ENCODE results near the gene DUSP16.
"Not testable (repeated sequence)": the region's sequence is repeated elsewhere in the genome, so short reads cannot be mapped to it uniquely, and the experiment has no call there.

Gene DUSP16

DNA sequence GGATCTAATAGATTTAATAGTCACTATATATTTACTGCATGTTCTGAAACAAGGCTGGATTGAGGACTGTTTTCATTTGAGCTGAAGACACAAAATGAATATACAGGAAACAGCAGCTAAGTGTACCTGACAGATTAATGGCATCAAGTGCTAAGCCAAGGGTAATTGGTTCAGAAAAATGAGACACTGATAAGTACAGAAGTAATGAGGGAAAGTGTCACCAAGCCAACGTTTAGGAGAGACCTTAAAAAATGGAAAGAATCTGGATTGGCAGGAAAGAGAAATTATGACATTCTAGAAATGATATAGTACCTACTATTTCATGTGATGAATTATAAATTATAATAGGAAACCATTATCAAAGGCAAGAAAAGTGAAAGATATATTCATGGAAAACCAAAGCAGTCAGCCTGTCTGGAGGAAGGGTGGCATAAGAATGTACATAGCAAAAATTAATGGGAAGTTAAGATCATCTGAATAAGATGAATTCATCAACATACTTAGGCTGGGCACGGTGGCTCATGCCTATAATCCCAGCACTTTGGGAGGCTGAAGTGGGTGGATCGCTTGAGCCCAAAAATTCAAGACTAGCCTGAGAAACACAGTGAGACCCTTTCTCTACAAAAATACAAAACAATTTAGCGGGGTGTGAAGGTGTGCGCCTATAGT, 21.0 kb upstream of the DUSP16 start:
- H3K27me3 ChIP-seq (ENCODE audit: control insufficient read depth in 1 of 2, insufficient read depth in 1 of 2, low read length in 2 of 2) = peaks cover 0 to 6% of the 10 kb centered on the region in 2 experiments
- H3K4ac ChIP-seq (ENCODE audit: low read depth in 1 of 2, low read length in 2 of 2) = no peak overlapping the region
- no peak overlapping the region for H2AFZ ChIP-seq (ENCODE audit: low read depth, low read length)
- H3K79me1 ChIP-seq (replicated peaks; ENCODE audit: low read length, poor library complexity, severe bottlenecking) = no peaks in the 10 kb centered on the region
- no peak overlapping the region for H3K4me2 ChIP-seq (ENCODE audit: low read length, poor library complexity, severe bottlenecking)
- WGBS = 44% methylated on average over 2 of the region's 5 CpGs
- H3K4me3 ChIP-seq (ENCODE audit: insufficient read depth in 1 of 2, low read depth in 1 of 2, low read length in 2 of 2) = no peak overlapping the region
- H4K8ac ChIP-seq (ENCODE audit: low read length) = no peak overlapping the region
- H2BK15ac ChIP-seq (ENCODE audit: low read depth, poor library complexity, severe bottlenecking) = no peak overlapping the region
- H3K36me3 ChIP-seq (ENCODE audit: control insufficient read depth in 1 of 2, insufficient read depth in 2 of 2, low read depth in 1 of 2, low read length in 2 of 2) = no peaks in the 10 kb centered on the region
- H2BK5ac ChIP-seq (ENCODE audit: low read depth, low read length, poor library complexity, severe bottlenecking) = no peak overlapping the region
- H3K23ac ChIP-seq (ENCODE audit: low read length in 2 of 2) = no peak overlapping the region
- H3K18ac ChIP-seq (ENCODE audit: low read depth in 1 of 2, low read length in 2 of 2) = no peak overlapping the region
- H3K9me3 ChIP-seq (ENCODE audit: control insufficient read depth, low read length) = no peaks in the 10 kb centered on the region
- no peak overlapping the region for H3K9ac ChIP-seq (ENCODE audit: low read length)
- no peak overlapping the region for H2BK12ac ChIP-seq (ENCODE audit: low read length in 2 of 2)
- no peak overlapping the region for H4K91ac ChIP-seq (ENCODE audit: low read length)
- H2AK5ac ChIP-seq (ENCODE audit: low read length, severe bottlenecking) = no peak overlapping the region
- DNase-seq = no peak
- H3K14ac ChIP-seq (ENCODE audit: low read length in 2 of 2) = peak overlapping the region in 1 of 2 experiments; percentile 61
- no peak overlapping the region for H3K27ac ChIP-seq (ENCODE audit: low read length, poor library complexity, severe bottlenecking)
- no peak overlapping the region for H2BK120ac ChIP-seq (ENCODE audit: low read depth, low read length)
- no peaks in the 10 kb centered on the region for H3K4me1 ChIP-seq (ENCODE audit: control insufficient read depth, insufficient read depth, low read depth, low read length)

DNA sequence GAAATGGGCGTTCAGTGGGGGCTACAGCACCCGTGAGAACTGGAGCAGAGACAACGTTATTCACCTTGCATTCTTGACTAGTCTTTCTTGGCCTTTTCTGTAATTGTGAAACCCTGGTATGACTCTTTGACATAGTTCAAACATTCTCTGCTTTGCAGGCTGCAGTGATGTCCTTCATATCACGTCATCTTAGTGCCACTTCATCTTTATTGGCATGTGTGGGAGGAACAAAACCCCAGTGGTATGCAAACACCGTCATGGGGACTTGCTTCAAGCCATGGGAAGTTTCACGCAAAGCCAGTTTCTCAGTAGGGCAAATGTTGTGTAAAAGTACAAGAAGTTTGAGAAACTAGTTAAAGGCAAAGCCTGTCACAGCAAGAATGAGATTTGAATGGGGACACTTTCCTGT, 20.2 kb upstream of the DUSP16 start:
- no peaks in the 10 kb centered on the region for H3K9me3 ChIP-seq (ENCODE audit: control insufficient read depth, low read length)

DNA sequence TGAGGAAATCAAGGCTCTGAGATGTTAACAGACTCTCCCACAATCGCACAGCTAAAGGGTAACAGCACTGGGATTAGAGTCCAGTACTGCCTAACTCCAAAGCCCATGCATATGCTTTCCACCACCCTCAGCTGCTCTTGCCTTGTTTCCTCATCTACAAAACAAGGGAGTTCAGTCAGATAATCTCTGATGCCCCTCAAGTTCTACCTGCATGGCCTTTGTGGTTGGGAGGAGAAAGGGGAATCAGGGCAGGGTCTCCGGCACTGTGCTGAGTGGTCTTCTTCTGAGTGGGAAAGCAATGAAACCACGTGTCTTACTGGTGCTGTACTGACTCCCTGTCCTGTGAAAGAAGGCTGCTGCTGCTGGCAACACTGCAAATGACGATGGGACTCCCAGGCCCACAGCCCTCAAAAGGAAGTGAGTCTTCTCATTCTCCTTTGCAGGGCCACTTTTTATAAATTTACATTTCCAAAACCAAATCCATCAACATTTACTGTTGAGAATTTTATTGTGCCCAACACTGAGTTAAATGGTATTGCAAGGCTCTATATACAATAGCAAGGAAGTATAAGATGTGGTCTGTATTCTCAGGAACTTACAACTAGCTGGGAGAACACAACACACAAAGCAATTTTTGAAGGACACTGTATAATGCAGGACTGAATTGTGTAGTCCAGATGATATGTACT, 19.7 kb upstream of the DUSP16 start:
- Histone ChIP-seq H3K9me3 (ENCODE audit: control insufficient read depth, low read length) (no peaks in the 10 kb centered on the region), H3K36me3 (ENCODE audit: control insufficient read depth in 1 of 2, insufficient read depth in 2 of 2, low read depth in 1 of 2, low read length in 2 of 2) (no peaks in the 10 kb centered on the region), H3K14ac (ENCODE audit: low read length in 2 of 2) (no peak overlapping the region), H3K23ac (ENCODE audit: low read length in 2 of 2) (no peak overlapping the region), H2AFZ (ENCODE audit: low read depth, low read length) (no peak overlapping the region), H2BK5ac (ENCODE audit: low read depth, low read length, poor library complexity, severe bottlenecking) (no peak overlapping the region), H2AK5ac (ENCODE audit: low read length, severe bottlenecking) (no peak overlapping the region), H2BK15ac (ENCODE audit: low read depth, poor library complexity, severe bottlenecking) (no peak overlapping the region), H3K4me3 (ENCODE audit: insufficient read depth in 1 of 2, low read depth in 1 of 2, low read length in 2 of 2) (no peak overlapping the region), H4K8ac (ENCODE audit: low read length) (no peak overlapping the region), H3K4ac (ENCODE audit: low read depth in 1 of 2, low read length in 2 of 2) (no peak overlapping the region), H3K18ac (ENCODE audit: low read depth in 1 of 2, low read length in 2 of 2) (no peak overlapping the region), H3K27me3 (ENCODE audit: control insufficient read depth in 1 of 2, insufficient read depth in 1 of 2, low read length in 2 of 2) (peaks cover 0 to 6% of the 10 kb centered on the region in 2 experiments), H3K27ac (ENCODE audit: low read length, poor library complexity, severe bottlenecking) (no peak overlapping the region), H3K4me2 (ENCODE audit: low read length, poor library complexity, severe bottlenecking) (no peak overlapping the region), H4K91ac (ENCODE audit: low read length) (no peak overlapping the region), H2BK12ac (ENCODE audit: low read length in 2 of 2) (no peak overlapping the region), H3K79me1 (replicated peaks; ENCODE audit: low read length, poor library complexity, severe bottlenecking) (no peaks in the 10 kb centered on the region), H3K9ac (ENCODE audit: low read length) (no peak overlapping the region), H2BK120ac (ENCODE audit: low read depth, low read length) (no peak overlapping the region), H3K4me1 (ENCODE audit: control insufficient read depth, insufficient read depth, low read depth, low read length) (no peaks in the 10 kb centered on the region)
- WGBS = 71% methylated on average over 4 of the region's 4 CpGs
- no peak for DNase-seq

More for the DNA sequence above, 20.2 kb upstream of the DUSP16 start:
- H3K79me1 ChIP-seq (replicated peaks; ENCODE audit: low read length, poor library complexity, severe bottlenecking) = no peaks in the 10 kb centered on the region
- no peak overlapping the region for H3K4me3 ChIP-seq (ENCODE audit: insufficient read depth in 1 of 2, low read depth in 1 of 2, low read length in 2 of 2)
- H3K14ac ChIP-seq (ENCODE audit: low read length in 2 of 2) = no peak overlapping the region
- H3K27ac ChIP-seq (ENCODE audit: low read length, poor library complexity, severe bottlenecking) = no peak overlapping the region
- peak; percentile 11 for DNase-seq
- H2BK5ac ChIP-seq (ENCODE audit: low read depth, low read length, poor library complexity, severe bottlenecking) = no peak overlapping the region
- no peak overlapping the region for H2BK12ac ChIP-seq (ENCODE audit: low read length in 2 of 2)
- no peak overlapping the region for H3K9ac ChIP-seq (ENCODE audit: low read length)
- H3K4me1 ChIP-seq (ENCODE audit: control insufficient read depth, insufficient read depth, low read depth, low read length) = no peaks in the 10 kb centered on the region
- H3K23ac ChIP-seq (ENCODE audit: low read length in 2 of 2) = no peak overlapping the region
- H2BK120ac ChIP-seq (ENCODE audit: low read depth, low read length) = no peak overlapping the region
- no peak overlapping the region for H3K4me2 ChIP-seq (ENCODE audit: low read length, poor library complexity, severe bottlenecking)
- H2BK15ac ChIP-seq (ENCODE audit: low read depth, poor library complexity, severe bottlenecking) = no peak overlapping the region
- peaks cover 0 to 6% of the 10 kb centered on the region in 2 experiments for H3K27me3 ChIP-seq (ENCODE audit: control insufficient read depth in 1 of 2, insufficient read depth in 1 of 2, low read length in 2 of 2)
- H2AK5ac ChIP-seq (ENCODE audit: low read length, severe bottlenecking) = no peak overlapping the region
- no peak overlapping the region for H4K91ac ChIP-seq (ENCODE audit: low read length)
- WGBS = 89% methylated on average over 6 of the region's 6 CpGs
- no peaks in the 10 kb centered on the region for H3K36me3 ChIP-seq (ENCODE audit: control insufficient read depth in 1 of 2, insufficient read depth in 2 of 2, low read depth in 1 of 2, low read length in 2 of 2)
- H3K4ac ChIP-seq (ENCODE audit: low read depth in 1 of 2, low read length in 2 of 2) = no peak overlapping the region
- no peak overlapping the region for H2AFZ ChIP-seq (ENCODE audit: low read depth, low read length)
- H3K18ac ChIP-seq (ENCODE audit: low read depth in 1 of 2, low read length in 2 of 2) = no peak overlapping the region
- no peak overlapping the region for H4K8ac ChIP-seq (ENCODE audit: low read length)

DNA sequence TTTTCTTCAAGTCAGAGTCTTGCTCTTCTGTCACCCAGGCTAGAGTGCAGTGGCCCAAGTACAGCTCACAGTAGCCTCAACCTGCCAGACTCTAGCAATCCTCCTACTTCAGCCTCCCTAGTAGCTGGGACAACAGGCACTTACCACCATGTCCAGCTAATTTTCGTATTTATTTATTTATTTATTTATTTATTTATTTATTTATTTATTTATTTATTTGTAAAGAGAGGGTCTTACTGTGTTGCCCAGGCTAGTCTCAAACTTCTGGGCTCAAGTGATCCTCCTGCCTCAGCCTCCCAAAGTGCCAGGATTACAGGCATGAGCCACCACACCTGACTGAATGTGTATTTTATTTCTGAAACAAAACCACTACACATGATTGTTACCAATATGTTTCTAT, 18.1 kb upstream of the DUSP16 start:
- no CpG with 5 or more reads among the region's 1 CpG for WGBS
- H3K79me1 ChIP-seq (replicated peaks; ENCODE audit: low read length, poor library complexity, severe bottlenecking); H3K4me1 ChIP-seq (ENCODE audit: control insufficient read depth, insufficient read depth, low read depth, low read length); H3K36me3 ChIP-seq (ENCODE audit: control insufficient read depth in 1 of 2, insufficient read depth in 2 of 2, low read depth in 1 of 2, low read length in 2 of 2); H2BK5ac ChIP-seq (ENCODE audit: low read depth, low read length, poor library complexity, severe bottlenecking); H2BK15ac ChIP-seq (ENCODE audit: low read depth, poor library complexity, severe bottlenecking); H3K4me2 ChIP-seq (ENCODE audit: low read length, poor library complexity, severe bottlenecking); H3K27me3 ChIP-seq (ENCODE audit: control insufficient read depth in 1 of 2, insufficient read depth in 1 of 2, low read length in 2 of 2); H2BK12ac ChIP-seq (ENCODE audit: low read length in 2 of 2); H3K23ac ChIP-seq (ENCODE audit: low read length in 2 of 2); DNase-seq; H3K9ac ChIP-seq (ENCODE audit: low read length); H2AFZ ChIP-seq (ENCODE audit: low read depth, low read length); H3K4me3 ChIP-seq (ENCODE audit: insufficient read depth in 1 of 2, low read depth in 1 of 2, low read length in 2 of 2); H2AK5ac ChIP-seq (ENCODE audit: low read length, severe bottlenecking); H3K14ac ChIP-seq (ENCODE audit: low read length in 2 of 2); H2BK120ac ChIP-seq (ENCODE audit: low read depth, low read length); H3K18ac ChIP-seq (ENCODE audit: low read depth in 1 of 2, low read length in 2 of 2); H3K4ac ChIP-seq (ENCODE audit: low read depth in 1 of 2, low read length in 2 of 2); H4K91ac ChIP-seq (ENCODE audit: low read length); H3K27ac ChIP-seq (ENCODE audit: low read length, poor library complexity, severe bottlenecking); H3K9me3 ChIP-seq (ENCODE audit: control insufficient read depth, low read length); H4K8ac ChIP-seq (ENCODE audit: low read length): not testable (repeated sequence)

All from mesenchymal stem cell (in vitro differentiated cells and primary cell).